ENCODE results near the gene VTCN1. TPM values are rescaled to one million over a fixed set of nuclear protein-coding genes. Genes with fewer than 3 reads are reported as not detected.

VTCN1 gene
- total and polyA plus RNA-seq, 2 of the 8 experiments (the other 6 are each of a cell fraction or from before 2014, with no cell fraction given): 0.32 TPM; not detected in 1

DNA sequence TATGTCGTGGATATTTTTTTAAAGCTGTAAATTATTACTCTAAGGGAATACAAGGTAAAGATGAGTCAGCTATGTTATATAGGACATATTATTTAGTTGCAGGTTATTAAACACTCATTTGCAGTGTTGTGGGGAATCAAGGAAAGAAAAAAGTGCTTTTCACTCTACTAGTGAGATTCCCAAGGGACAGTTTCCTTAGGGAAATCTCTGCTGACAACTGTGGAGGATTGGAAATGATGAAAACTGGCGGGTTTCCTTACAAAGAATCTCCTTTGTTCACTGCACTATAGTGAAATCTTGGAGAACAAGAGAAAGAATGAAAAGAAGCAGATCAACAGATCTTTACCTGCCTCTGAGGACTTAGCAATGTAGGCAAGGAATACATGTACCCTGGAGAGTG is 64.7 kb downstream of the VTCN1 start:
- DNase-seq (ENCODE audit: low read depth in 1 of 2, low spot score in 2 of 2): no peak
- 85% methylated on average over 2 of the region's 2 CpGs; no CpG with 5 or more reads in 1 of the 2 experiments for WGBS, 2 experiments (ENCODE audit: extremely low coverage in 1 of 2, insufficient coverage in 1 of 2, insufficient read length in 1 of 2, insufficient replicate concordance in 2 of 2, low coverage in 1 of 2, low lambda C conversion rate in 2 of 2, missing lambda C conversion rate in 1 of 2)
- Histone ChIP-seq H3K18ac (ENCODE audit: extremely low read depth, low read length) (no peak overlapping the region), H3K79me1 (ENCODE audit: low read depth, low read length) (no peaks in the 10 kb centered on the region), H3K27ac (ENCODE audit: low read depth, low read length) (no peak overlapping the region), H2BK20ac (ENCODE audit: low read length) (no peak overlapping the region), H4K5ac (ENCODE audit: insufficient read length, low read depth, low read length) (no peak overlapping the region), H3K56ac (replicated peaks; ENCODE audit: insufficient read length, low read depth, low read length) (no peak overlapping the region), H3K9me3 (ENCODE audit: insufficient read depth in 2 of 2, low read depth in 1 of 2, low read length in 1 of 2) (no peaks in the 10 kb centered on the region), H2AK5ac (ENCODE audit: low read depth, low read length) (no peak overlapping the region), H2AFZ (ENCODE audit: low read length) (peak overlapping the region; percentile 78), H2BK12ac (ENCODE audit: low read depth, low read length) (no peak overlapping the region), H2BK5ac (ENCODE audit: low read depth, low read length) (no peak overlapping the region), H4K91ac (replicated peaks; ENCODE audit: insufficient read length, low read length) (no peak overlapping the region), H3K23ac (ENCODE audit: insufficient read length) (no peak overlapping the region), H3K14ac (ENCODE audit: insufficient read length) (no peak overlapping the region), H3K4ac (replicated peaks; ENCODE audit: insufficient read length, low read depth, low read length) (no peak overlapping the region), H3K9ac (replicated peaks in 1 of 4; ENCODE audit: extremely low read depth in 1 of 4, low read depth in 3 of 4, low read length in 3 of 4) (no peak overlapping the region), H4K20me1 (replicated peaks in 1 of 2; ENCODE audit: control insufficient read depth in 1 of 2, insufficient read depth in 2 of 2, low read length in 2 of 2) (no peaks in the 10 kb centered on the region), H3K36me3 (ENCODE audit: control insufficient read depth in 2 of 4, insufficient read depth in 4 of 4, low read length in 3 of 4) (no peaks in the 10 kb centered on the region), H3K4me2 (ENCODE audit: insufficient read depth in 1 of 2, low read depth in 2 of 2, low read length in 2 of 2) (no peak overlapping the region), H3K23me2 (ENCODE audit: low read depth, low read length) (no peaks in the 10 kb centered on the region), H3K4me3 (ENCODE audit: extremely low read depth in 1 of 4, insufficient read depth in 2 of 4, low read depth in 3 of 4, low read length in 4 of 4) (no peak overlapping the region; a peak in 1 of 8 replicates), H4K8ac (ENCODE audit: extremely low read depth, insufficient read depth, low read length) (no peak overlapping the region), H2BK15ac (ENCODE audit: low read length) (no peak overlapping the region), H2BK120ac (replicated peaks; ENCODE audit: low read depth, low read length) (no peak overlapping the region), H3K79me2 (ENCODE audit: control insufficient read depth in 1 of 2, insufficient read depth in 2 of 2, low read length in 2 of 2) (no peaks in the 10 kb centered on the region), H3K4me1 (replicated peaks in 1 of 4; ENCODE audit: control insufficient read depth in 3 of 4, insufficient read depth in 4 of 4, low read length in 3 of 4) (peaks cover 0 to 6% (median 0%) of the 10 kb centered on the region in 4 experiments; a peak in 1 of 7 replicates), H3K27me3 (replicated peaks in 1 of 4; ENCODE audit: control insufficient read depth in 3 of 4, extremely low read depth in 1 of 4, insufficient read depth in 3 of 4, low read length in 3 of 4) (no peaks in the 10 kb centered on the region)
- FAIRE-seq: no peak
- CTCF ChIA-PET (ENCODE audit: partially characterized antibody): interaction anchor here (1.4 to 2.6 kb wide), 2 partner anchors 18 to 37 kb away, joined by 3 to 6 read pairs; no protein-coding TSS in a partner anchor
- POLR2A ChIA-PET (ENCODE audit: partially characterized antibody): no interaction called here
- TF ChIP-seq BCL11A (IDR thresholded peaks at IDR 0.05; ENCODE audit: low read depth in 2 of 2, low read length in 2 of 2): no peak
- no peak for TF ChIP-seq TAF7 (optimal IDR thresholded peaks at IDR 0.05; ENCODE audit: borderline replicate concordance, low read depth, low read length)
- no peak for TF ChIP-seq JUND (IDR thresholded peaks at IDR 0.05; ENCODE audit: low read length)
- TF ChIP-seq MAFK (IDR thresholded peaks at IDR 0.05; ENCODE audit: low read depth, low read length): no peak
- TF ChIP-seq, protein P1, sequence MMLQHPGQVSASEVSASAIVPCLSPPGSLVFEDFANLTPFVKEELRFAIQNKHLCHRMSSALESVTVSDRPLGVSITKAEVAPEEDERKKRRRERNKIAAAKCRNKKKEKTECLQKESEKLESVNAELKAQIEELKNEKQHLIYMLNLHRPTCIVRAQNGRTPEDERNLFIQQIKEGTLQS (IDR thresholded peaks at IDR 0.05; ENCODE audit: insufficient read depth, low read depth, low read length): no peak
- TF ChIP-seq SAP30 (IDR thresholded peaks at IDR 0.05; ENCODE audit: insufficient read depth, insufficient replicate concordance, low read length): no peak
- no peak for TF ChIP-seq CHD1 (IDR thresholded peaks at IDR 0.05; ENCODE audit: low read depth, low read length)
- TF ChIP-seq SIN3A (conservative IDR thresholded peaks at IDR 0.05 in 1 of 2, IDR thresholded peaks at IDR 0.05 in 1 of 2; ENCODE audit: low read depth in 1 of 2, low read length in 2 of 2): no peak
- TF ChIP-seq CBX8 (IDR thresholded peaks at IDR 0.05; ENCODE audit: borderline replicate concordance, low read depth, low read length): no peak
- TF ChIP-seq RXRA (IDR thresholded peaks at IDR 0.05; ENCODE audit: insufficient read depth, low read depth, low read length): no peak
- TF ChIP-seq, protein P2, sequence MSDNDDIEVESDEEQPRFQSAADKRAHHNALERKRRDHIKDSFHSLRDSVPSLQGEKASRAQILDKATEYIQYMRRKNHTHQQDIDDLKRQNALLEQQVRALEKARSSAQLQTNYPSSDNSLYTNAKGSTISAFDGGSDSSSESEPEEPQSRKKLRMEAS (IDR thresholded peaks at IDR 0.05): no peak
- TF ChIP-seq CBX5 (IDR thresholded peaks at IDR 0.05; ENCODE audit: low read depth, low read length): no peak
- TF ChIP-seq RFX5 (IDR thresholded peaks at IDR 0.05; ENCODE audit: borderline replicate concordance, low read depth, low read length): no peak
- no peak for TF ChIP-seq CREB1 (IDR thresholded peaks at IDR 0.05)

Measured in H1 (cell line).